NCI-H146 (cell line): ENCODE data around the gene UQCR10.

Source experiments
- DNase-seq: peaks from one replicate; lab custom pipeline; 2025; lab: John Stamatoyannopoulos, UW

Gene UQCR10

GRCh38 chr22:29767171-29768051 lies at the start of gene UQCR10:
Gene UQCR10, plus strand, starts transcription at chr22:29767369. Its CDS starts 30 bp downstream, at chr22:29767399.
- peak; percentile 86 for DNase-seq

DNA sequence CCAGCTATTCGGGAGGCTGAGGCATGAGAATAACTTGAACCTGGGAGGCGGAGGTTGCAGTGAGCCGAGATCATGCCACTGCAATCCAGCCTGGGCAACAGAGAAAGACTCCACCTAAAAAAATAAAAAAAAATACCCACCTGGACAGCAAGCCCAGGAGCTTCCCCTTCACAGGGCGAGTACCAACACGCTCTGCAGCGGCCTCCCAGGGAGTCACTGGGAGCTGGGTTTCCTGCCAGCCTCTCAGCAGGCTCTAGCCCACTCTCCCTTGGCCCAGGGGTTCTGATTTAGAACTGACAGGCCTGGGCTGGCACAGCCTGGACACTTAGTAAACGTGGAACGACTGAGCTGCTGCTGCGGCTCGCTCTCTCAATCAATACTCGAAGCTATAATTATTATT lies 49.4 kb upstream of the UQCR10 start:
- DNase-seq: peak; percentile 82

- DNase-seq: no peak
Observed at GRCh38 chr22:29718949-29719898, 47.9 kb upstream of the UQCR10 start.

GRCh38 chr22:29719899-29720645 lies 47.1 kb upstream of the UQCR10 start, which contains the start of gene CABP7:
Gene CABP7, plus strand, starts transcription at chr22:29720003. Its CDS starts 422 bp downstream, at chr22:29720425.
- peak; percentile 34 for DNase-seq

GRCh38 chr22:29720811-29721323 lies 46.3 kb upstream of the UQCR10 start:
- no peak for DNase-seq

- no peak for DNase-seq
Observed at GRCh38 chr22:29722151-29722550, 45.0 kb upstream of the UQCR10 start.

GRCh38 chr22:29722587-29722986 lies 44.6 kb upstream of the UQCR10 start:
- DNase-seq: no peak

GRCh38 chr22:29723766-29724165 lies 43.4 kb upstream of the UQCR10 start:
- no peak for DNase-seq

- DNase-seq: no peak
Observed at GRCh38 chr22:29724843-29725242, 42.3 kb upstream of the UQCR10 start.

GRCh38 chr22:29726106-29726505 lies 41.1 kb upstream of the UQCR10 start:
- no peak for DNase-seq

GRCh38 chr22:29726512-29727130 lies 40.5 kb upstream of the UQCR10 start:
- DNase-seq: no peak

GRCh38 chr22:29727131-29727523 lies 40.0 kb upstream of the UQCR10 start:
- DNase-seq: no peak

DNA sequence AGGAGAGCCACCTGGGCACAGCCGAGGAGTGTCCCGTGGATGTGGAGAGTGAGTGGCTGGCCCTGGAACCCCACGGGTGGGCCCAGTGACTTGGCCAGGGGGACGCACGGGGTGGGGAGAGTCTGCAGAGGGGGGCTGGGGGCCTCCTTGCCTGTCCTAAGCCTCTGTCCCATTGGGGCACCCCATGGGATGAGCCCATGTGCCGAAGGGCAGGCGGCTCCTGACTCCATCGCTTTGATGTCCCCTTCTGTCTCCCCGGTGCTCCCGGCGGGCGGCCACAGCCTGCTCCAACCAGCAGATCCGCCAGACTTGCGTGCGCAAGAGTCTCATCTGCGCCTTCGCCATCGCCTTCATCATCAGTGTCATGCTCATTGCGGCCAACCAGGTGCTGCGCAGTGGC lies 38.0 kb upstream of the UQCR10 start:
- no peak for DNase-seq

GRCh38 chr22:29731058-29731850 lies 35.9 kb upstream of the UQCR10 start:
- DNase-seq: no peak

DNA sequence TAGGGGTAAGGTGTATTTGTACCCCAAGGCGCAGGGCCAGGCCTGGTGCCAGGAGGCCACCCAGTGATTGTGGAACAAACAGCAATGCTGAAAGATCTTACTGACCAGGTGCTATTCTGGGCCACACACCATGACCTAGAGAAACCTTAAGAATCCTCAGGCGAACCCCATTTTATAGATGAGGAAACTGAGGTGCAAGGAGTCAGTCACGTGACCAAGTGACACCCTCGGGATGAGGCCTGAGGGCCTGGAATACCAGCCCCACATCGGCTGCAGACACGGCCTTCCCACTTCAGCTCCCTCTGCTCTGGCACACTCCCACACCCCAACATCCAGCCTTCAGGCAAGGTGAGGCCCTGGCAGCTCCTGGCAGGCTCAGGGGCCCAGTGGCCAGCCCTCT lies 34.3 kb upstream of the UQCR10 start:
- DNase-seq: no peak

- DNase-seq: no peak
Observed at GRCh38 chr22:29733362-29734201, 33.6 kb upstream of the UQCR10 start.

- DNase-seq: no peak
Observed at GRCh38 chr22:29734406-29734805, 32.8 kb upstream of the UQCR10 start.

DNA sequence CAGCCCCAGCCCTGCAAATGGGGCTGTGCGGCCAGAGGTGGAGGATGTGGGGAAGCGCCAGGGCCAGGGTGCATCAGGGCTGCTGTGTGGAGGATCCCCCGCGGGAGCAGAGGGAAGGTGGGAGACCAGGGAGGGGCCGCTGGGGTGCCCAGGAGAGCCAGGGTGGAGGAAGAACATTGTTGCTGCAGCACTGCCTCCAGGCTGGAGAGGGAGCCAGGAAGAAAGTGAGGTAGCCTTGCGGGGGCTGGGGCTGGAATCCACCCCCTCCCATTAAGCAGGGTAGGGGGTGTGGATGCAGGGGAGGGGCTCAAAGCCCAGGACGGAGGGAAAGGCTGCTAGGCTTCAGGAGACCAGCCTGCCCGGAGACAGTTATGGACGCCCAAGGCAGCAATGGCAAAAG lies 32.3 kb upstream of the UQCR10 start:
- no peak for DNase-seq

DNA sequence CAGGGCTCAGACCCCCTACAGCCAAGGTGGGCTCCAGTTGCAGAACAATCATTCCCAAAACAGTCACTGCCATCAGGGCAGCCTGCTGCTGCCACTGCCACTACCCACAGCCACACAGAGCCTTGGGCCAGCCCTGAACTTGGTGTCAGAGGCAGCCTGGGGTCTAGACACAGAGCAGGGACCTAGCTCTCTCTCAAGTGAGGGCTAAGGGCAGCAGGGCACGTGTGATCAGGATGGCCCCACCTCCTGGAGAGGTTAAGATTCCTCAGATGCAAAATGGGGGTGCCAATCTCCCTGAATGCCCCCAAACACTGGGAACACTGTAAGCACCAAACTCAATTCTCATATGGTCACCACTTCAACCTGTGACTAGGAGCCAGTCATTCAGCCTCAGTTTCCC lies 31.8 kb upstream of the UQCR10 start:
- DNase-seq: no peak
